ENCODE data around the gene MXD1. TPM values are rescaled to one million over a fixed set of nuclear protein-coding genes. Genes with fewer than 3 reads are reported as not detected.

MXD1 gene
- total RNA-seq, 1 experiment from 2014 or later = 1.5 TPM

DNA sequence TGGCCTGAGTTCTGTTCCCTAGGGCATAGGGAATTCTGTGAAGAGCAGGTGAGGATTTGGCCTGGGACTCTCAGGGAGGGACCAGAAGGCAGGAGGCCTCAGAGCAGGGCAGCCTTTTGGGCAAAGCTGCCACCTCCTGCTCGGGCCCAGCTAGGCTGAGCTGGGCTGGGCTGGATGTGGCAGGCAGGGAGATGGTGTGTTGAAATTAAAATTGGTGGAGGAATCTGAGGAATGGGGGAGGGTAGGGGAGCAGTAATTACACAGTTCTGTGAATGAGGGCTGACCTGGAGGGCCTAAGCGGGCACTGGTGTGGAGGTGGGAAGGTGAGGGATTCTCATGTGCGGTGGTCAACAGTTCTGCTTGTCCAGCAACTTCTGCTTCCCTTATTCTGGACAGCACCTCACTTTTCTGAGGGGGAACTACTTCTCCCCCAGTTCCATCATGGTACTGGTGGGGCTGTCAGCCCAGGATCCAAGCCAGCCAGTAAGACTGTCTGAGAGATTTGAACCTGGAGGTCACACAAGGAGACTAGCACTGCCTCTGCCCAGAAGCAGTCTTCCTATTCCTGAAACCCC is 68.6 kb downstream of the MXD1 start (continued):
- TF ChIP-seq, protein P1, sequence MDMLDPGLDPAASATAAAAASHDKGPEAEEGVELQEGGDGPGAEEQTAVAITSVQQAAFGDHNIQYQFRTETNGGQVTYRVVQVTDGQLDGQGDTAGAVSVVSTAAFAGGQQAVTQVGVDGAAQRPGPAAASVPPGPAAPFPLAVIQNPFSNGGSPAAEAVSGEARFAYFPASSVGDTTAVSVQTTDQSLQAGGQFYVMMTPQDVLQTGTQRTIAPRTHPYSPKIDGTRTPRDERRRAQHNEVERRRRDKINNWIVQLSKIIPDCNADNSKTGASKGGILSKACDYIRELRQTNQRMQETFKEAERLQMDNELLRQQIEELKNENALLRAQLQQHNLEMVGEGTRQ (CRISPR knock-in tag; IDR thresholded peaks at IDR 0.05) = no peak
- TF ChIP-seq NFYB (CRISPR knock-in tag; conservative IDR thresholded peaks at IDR 0.05; ENCODE audit: low read depth) (no peak), NR3C1 (CRISPR knock-in tag; conservative IDR thresholded peaks at IDR 0.05; ENCODE audit: low read depth) (no peak), GRHL2 (CRISPR knock-in tag; IDR thresholded peaks at IDR 0.05; ENCODE audit: insufficient replicate concordance, severe bottlenecking) (no peak), STAT6 (CRISPR knock-in tag; conservative IDR thresholded peaks at IDR 0.05; ENCODE audit: low read depth) (no peak), AFF4 (CRISPR knock-in tag; IDR thresholded peaks at IDR 0.05; ENCODE audit: borderline replicate concordance) (no peak)
- TF ChIP-seq, protein P2, sequence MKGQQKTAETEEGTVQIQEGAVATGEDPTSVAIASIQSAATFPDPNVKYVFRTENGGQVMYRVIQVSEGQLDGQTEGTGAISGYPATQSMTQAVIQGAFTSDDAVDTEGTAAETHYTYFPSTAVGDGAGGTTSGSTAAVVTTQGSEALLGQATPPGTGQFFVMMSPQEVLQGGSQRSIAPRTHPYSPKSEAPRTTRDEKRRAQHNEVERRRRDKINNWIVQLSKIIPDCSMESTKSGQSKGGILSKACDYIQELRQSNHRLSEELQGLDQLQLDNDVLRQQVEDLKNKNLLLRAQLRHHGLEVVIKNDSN (CRISPR knock-in tag; IDR thresholded peaks at IDR 0.05) = no peak

DNA sequence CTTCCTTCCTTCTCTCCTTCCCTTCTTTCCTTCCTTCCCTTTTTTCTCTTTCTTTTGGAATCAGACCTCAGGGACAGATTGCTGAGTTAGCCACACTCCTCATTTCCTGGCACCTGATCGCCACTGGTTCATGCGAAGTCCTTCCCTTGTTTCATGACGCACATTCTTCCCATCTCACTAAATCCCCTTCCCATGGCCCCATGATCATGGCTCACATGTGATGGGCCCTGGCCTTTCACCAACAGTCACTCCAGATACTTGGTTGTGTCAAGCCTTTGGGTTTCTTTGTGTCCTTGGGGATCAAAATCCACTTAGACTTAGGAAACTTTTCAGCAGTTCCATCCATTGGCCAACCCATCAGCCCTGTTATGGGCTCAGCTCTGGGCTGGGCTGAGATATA is 70.3 kb downstream of the MXD1 start:
- no peak for ATAC-seq
- ChIA-PET POLR2A (no interaction called here), CTCF (interaction anchor here (1.3 kb wide), 1 partner anchor 86 kb away, joined by 4 read pairs; no protein-coding TSS in a partner anchor)
- no peak for DNase-seq (ENCODE audit: low spot score)
- Mint-ChIP-seq H3K9me3 (peaks cover 3% of the 10 kb centered on the region; the same call in 1 of the 2 replicates), H3K27me3 (ENCODE audit: low read depth) (no peaks in the 10 kb centered on the region; the same call in 1 of the 2 replicates), H3K36me3 (no peaks in the 10 kb centered on the region), H3K27ac (no peak overlapping the region), H3K4me1 (no peaks in the 10 kb centered on the region), H3K4me3 (no peak overlapping the region)
- TF ChIP-seq ZSCAN18 (CRISPR knock-in tag; IDR thresholded peaks at IDR 0.05) = no peak
- TF ChIP-seq CREB1 (CRISPR knock-in tag; IDR thresholded peaks at IDR 0.05) = no peak
- TF ChIP-seq CTCF (IDR thresholded peaks at IDR 0.05) = no peak
- no peak for TF ChIP-seq CDX4 (CRISPR knock-in tag; IDR thresholded peaks at IDR 0.05; ENCODE audit: borderline replicate concordance)
- TF ChIP-seq CBFB (CRISPR knock-in tag; IDR thresholded peaks at IDR 0.05; ENCODE audit: low read depth) = no peak
- no peak for TF ChIP-seq STAT6 (CRISPR knock-in tag; conservative IDR thresholded peaks at IDR 0.05; ENCODE audit: low read depth)
- TF ChIP-seq ZBTB21 (CRISPR knock-in tag; IDR thresholded peaks at IDR 0.05; ENCODE audit: borderline replicate concordance) = no peak
- TF ChIP-seq, protein P3, sequence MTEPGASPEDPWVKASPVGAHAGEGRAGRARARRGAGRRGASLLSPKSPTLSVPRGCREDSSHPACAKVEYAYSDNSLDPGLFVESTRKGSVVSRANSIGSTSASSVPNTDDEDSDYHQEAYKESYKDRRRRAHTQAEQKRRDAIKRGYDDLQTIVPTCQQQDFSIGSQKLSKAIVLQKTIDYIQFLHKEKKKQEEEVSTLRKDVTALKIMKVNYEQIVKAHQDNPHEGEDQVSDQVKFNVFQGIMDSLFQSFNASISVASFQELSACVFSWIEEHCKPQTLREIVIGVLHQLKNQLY (CRISPR knock-in tag; IDR thresholded peaks at IDR 0.05) = no peak

Data from WTC11 (cell line).